Effector memory CD8-positive, alpha-beta T cell (primary cell): Measurements from ENCODE around the gene HSD17B3.

Experiments
- ATAC-seq: fragments of 150-1000 bp; cut with Tn5 transposase; replicated peaks from 2 replicates; pipeline ENCODE4 v1.10.0; 2021; ENCODE audit warnings: mild to moderate bottlenecking, moderate library complexity
- DNase-seq, 3 experiments: peaks; one replicate each; pipeline ENCODE4 v3.0.0; 2021
- H3K27ac Mint-ChIP-seq, 2 donors: one replicate each; pipeline ENCODE4 v1.8.0; 2022; ENCODE audit warnings: mild to moderate bottlenecking in 2 of 2, mixed read lengths in 2 of 2, moderate library complexity in 2 of 2
- H3K27me3 Mint-ChIP-seq, 2 donors: one replicate each; pipeline ENCODE4 v1.8.0; 2022; ENCODE audit warnings: mixed read lengths in 2 of 2
- H3K36me3 Mint-ChIP-seq: one replicate; pipeline ENCODE4 v1.8.0; 2022; ENCODE audit warnings: mild to moderate bottlenecking, moderate library complexity, mixed read lengths; ENCODE audit not compliant: insufficient read depth
- H3K4me1 Mint-ChIP-seq, 2 donors: one replicate each; pipeline ENCODE4 v1.8.0; 2022; ENCODE audit warnings: low read depth in 2 of 2, mixed read lengths in 2 of 2
- H3K4me3 Mint-ChIP-seq, 2 donors: one replicate each; pipeline ENCODE4 v1.8.0; 2022; ENCODE audit warnings: mild to moderate bottlenecking in 2 of 2, mixed read lengths in 2 of 2, moderate library complexity in 2 of 2
- H3K9me3 Mint-ChIP-seq, 2 donors: one replicate each; pipeline ENCODE4 v1.8.0; 2022; ENCODE audit warnings: mixed read lengths in 2 of 2
- total RNA-seq, 9 experiments: gene quantifications; one replicate each; lab custom pipeline; 2026; lab: John Stamatoyannopoulos, UW

HSD17B3 gene
- 0 to 0.13 (median 0) reads per million in 9 experiments for total RNA-seq

GRCh38 chr9:96302021-96302420, at the start of gene HSD17B3:
Gene HSD17B3, minus strand, starts transcription at chr9:96302176. Its CDS starts 72 bp downstream, at chr9:96302104.
- H3K4me3 Mint-ChIP-seq = no peak within 1 kb of the TSS
- H3K36me3 Mint-ChIP-seq = no peaks in the 10 kb centered on the region
- no peak for ATAC-seq
- no peaks in the 10 kb centered on the region for H3K4me1 Mint-ChIP-seq
- H3K27ac Mint-ChIP-seq = no peak within 1 kb of the TSS
- no peaks in the 10 kb centered on the region for H3K27me3 Mint-ChIP-seq
- no peak for DNase-seq
- H3K9me3 Mint-ChIP-seq = no peaks in the 10 kb centered on the region

GRCh38 chr9:96350866-96351265, 48.9 kb upstream of the HSD17B3 start:
- no peaks in the 10 kb centered on the region for H3K9me3 Mint-ChIP-seq
- H3K27me3 Mint-ChIP-seq = no peaks in the 10 kb centered on the region

GRCh38 chr9:96348261-96348660, 46.3 kb upstream of the HSD17B3 start:
- Mint-ChIP-seq H3K36me3 (no peaks in the 10 kb centered on the region), H3K4me3 (no peak overlapping the region), H3K27me3 (no peaks in the 10 kb centered on the region), H3K27ac (peak overlapping the region in 1 of 2 donors; percentile 53), H3K9me3 (no peaks in the 10 kb centered on the region), H3K4me1 (no peaks in the 10 kb centered on the region)
- ATAC-seq (no peak), DNase-seq (no peak)

More at GRCh38 chr9:96350866-96351265, 48.9 kb upstream of the HSD17B3 start:
- H3K4me3 Mint-ChIP-seq = no peak overlapping the region
- H3K36me3 Mint-ChIP-seq = no peaks in the 10 kb centered on the region
- DNase-seq (no peak), ATAC-seq (no peak)
- H3K4me1 Mint-ChIP-seq = no peaks in the 10 kb centered on the region
- no peak overlapping the region for H3K27ac Mint-ChIP-seq

GRCh38 chr9:96345551-96345950, 43.6 kb upstream of the HSD17B3 start:
- H3K9me3 Mint-ChIP-seq = no peaks in the 10 kb centered on the region
- ATAC-seq (no peak), DNase-seq (no peak)
- no peaks in the 10 kb centered on the region for H3K4me1 Mint-ChIP-seq
- no peaks in the 10 kb centered on the region for H3K27me3 Mint-ChIP-seq
- no peak overlapping the region for H3K4me3 Mint-ChIP-seq
- H3K36me3 Mint-ChIP-seq = no peaks in the 10 kb centered on the region
- H3K27ac Mint-ChIP-seq = no peak overlapping the region

- no peaks in the 10 kb centered on the region for H3K9me3 Mint-ChIP-seq
- DNase-seq (no peak), ATAC-seq (no peak)
- no peaks in the 10 kb centered on the region for H3K4me1 Mint-ChIP-seq
- H3K27me3 Mint-ChIP-seq = no peaks in the 10 kb centered on the region
- no peaks in the 10 kb centered on the region for H3K36me3 Mint-ChIP-seq
- H3K4me3 Mint-ChIP-seq = no peak overlapping the region
- peak overlapping the region in 1 of 2 donors; percentile 66 for H3K27ac Mint-ChIP-seq
These were observed 42.6 kb upstream of the HSD17B3 start for GRCh38 chr9:96344458-96345180.

- no peak for ATAC-seq
- DNase-seq = no peak
- H3K36me3 Mint-ChIP-seq = no peaks in the 10 kb centered on the region
These were observed 41.8 kb upstream of the HSD17B3 start for GRCh38 chr9:96343515-96344360.

GRCh38 chr9:96342571-96343245, 40.7 kb upstream of the HSD17B3 start:
- no peak for DNase-seq
- Mint-ChIP-seq H3K27me3 (no peaks in the 10 kb centered on the region), H3K36me3 (no peaks in the 10 kb centered on the region), H3K9me3 (no peaks in the 10 kb centered on the region), H3K4me1 (no peaks in the 10 kb centered on the region), H3K4me3 (no peak overlapping the region), H3K27ac (no peak overlapping the region)
- no peak for ATAC-seq

More at GRCh38 chr9:96343515-96344360, 41.8 kb upstream of the HSD17B3 start:
- H3K4me3 Mint-ChIP-seq = no peak overlapping the region
- peak overlapping the region in 1 of 2 donors; percentile 66 for H3K27ac Mint-ChIP-seq
- no peaks in the 10 kb centered on the region for H3K27me3 Mint-ChIP-seq
- no peaks in the 10 kb centered on the region for H3K4me1 Mint-ChIP-seq
- no peaks in the 10 kb centered on the region for H3K9me3 Mint-ChIP-seq

- Mint-ChIP-seq H3K9me3 (no peaks in the 10 kb centered on the region), H3K4me1 (no peaks in the 10 kb centered on the region), H3K27me3 (no peaks in the 10 kb centered on the region), H3K4me3 (no peak overlapping the region), H3K27ac (no peak overlapping the region), H3K36me3 (no peaks in the 10 kb centered on the region)
- ATAC-seq (no peak), DNase-seq (no peak)
These were observed 38.7 kb upstream of the HSD17B3 start for GRCh38 chr9:96340707-96341106.

GRCh38 chr9:96338299-96338698, 36.3 kb upstream of the HSD17B3 start:
- Mint-ChIP-seq H3K27me3 (no peaks in the 10 kb centered on the region), H3K4me3 (no peak overlapping the region), H3K36me3 (no peaks in the 10 kb centered on the region), H3K27ac (no peak overlapping the region), H3K9me3 (no peaks in the 10 kb centered on the region), H3K4me1 (no peaks in the 10 kb centered on the region)
- no peak for ATAC-seq
- DNase-seq = no peak

- no peak overlapping the region for H3K27ac Mint-ChIP-seq
- no peaks in the 10 kb centered on the region for H3K9me3 Mint-ChIP-seq
- no peak for DNase-seq
- no peak overlapping the region for H3K4me3 Mint-ChIP-seq
- H3K36me3 Mint-ChIP-seq = no peaks in the 10 kb centered on the region
- ATAC-seq = no peak
- no peaks in the 10 kb centered on the region for H3K27me3 Mint-ChIP-seq
- H3K4me1 Mint-ChIP-seq = no peaks in the 10 kb centered on the region
These were observed 32.0 kb upstream of the HSD17B3 start for GRCh38 chr9:96333958-96334357.

GRCh38 chr9:96331236-96331947, 29.4 kb upstream of the HSD17B3 start:
- H3K4me3 Mint-ChIP-seq = no peak overlapping the region
- no peaks in the 10 kb centered on the region for H3K27me3 Mint-ChIP-seq
- no peaks in the 10 kb centered on the region for H3K36me3 Mint-ChIP-seq
- ATAC-seq (no peak), DNase-seq (no peak)
- H3K9me3 Mint-ChIP-seq = no peaks in the 10 kb centered on the region
- H3K4me1 Mint-ChIP-seq = no peaks in the 10 kb centered on the region
- H3K27ac Mint-ChIP-seq = peak overlapping the region; percentile 3 to 75

- no peak overlapping the region for H3K4me3 Mint-ChIP-seq
- ATAC-seq (peak; percentile 75), DNase-seq (peak; percentile 46 to 60 (median 53))
- no peaks in the 10 kb centered on the region for H3K27me3 Mint-ChIP-seq
- no peaks in the 10 kb centered on the region for H3K9me3 Mint-ChIP-seq
- H3K27ac Mint-ChIP-seq = no peak overlapping the region
- no peaks in the 10 kb centered on the region for H3K4me1 Mint-ChIP-seq
- H3K36me3 Mint-ChIP-seq = no peaks in the 10 kb centered on the region
These were observed 25.8 kb upstream of the HSD17B3 start for GRCh38 chr9:96327694-96328352.
